Endothelial cell (in vitro differentiated cells): ENCODE results near the gene BAG2. TPM values are rescaled to one million over a fixed set of nuclear protein-coding genes. Genes with fewer than 3 reads are reported as not detected.

Source experiments
- DNase-seq: peaks from one replicate; pipeline ENCODE4 v3.0.0; 2021; ENCODE audit warnings: low spot score
- H3K27ac Mint-ChIP-seq: one replicate; pipeline ENCODE4 v1.8.0; 2021; ENCODE audit warnings: mixed read lengths, inconsistent platforms; ENCODE audit not compliant: unreplicated experiment
- H3K27me3 Mint-ChIP-seq: one replicate; pipeline ENCODE4 v1.8.0; 2021; ENCODE audit warnings: mild to moderate bottlenecking, moderate library complexity, mixed read lengths, inconsistent platforms; ENCODE audit not compliant: unreplicated experiment
- H3K36me3 Mint-ChIP-seq: one replicate; pipeline ENCODE4 v1.8.0; 2021; ENCODE audit warnings: mild to moderate bottlenecking, low read depth, mixed read lengths, inconsistent platforms; ENCODE audit not compliant: unreplicated experiment
- H3K4me1 Mint-ChIP-seq: one replicate; pipeline ENCODE4 v1.8.0; 2021; ENCODE audit warnings: mild to moderate bottlenecking, mixed read lengths, inconsistent platforms; ENCODE audit not compliant: unreplicated experiment
- H3K4me3 Mint-ChIP-seq: one replicate; pipeline ENCODE4 v1.8.0; 2021; ENCODE audit warnings: mild to moderate bottlenecking, mixed read lengths, inconsistent platforms; ENCODE audit not compliant: unreplicated experiment
- H3K9me3 Mint-ChIP-seq: one replicate; pipeline ENCODE4 v1.8.0; 2021; ENCODE audit warnings: mixed read lengths, inconsistent platforms; ENCODE audit not compliant: unreplicated experiment
- total RNA-seq: library from RNA; stranded (reverse); fragmentation: NEBNext Ultra II Directional; extraction: Animal tissue kit (Norgen Biotek cat#: 25700); gene quantifications from one replicate; pipeline ENCODE4 v1.2.1, GENCODE V29; 2021; ENCODE audit not compliant: unreplicated experiment
- TF ChIP-seq, protein P1 (sequence below): fragments of 200-600 bp; sonication (generic); IDR thresholded peaks from one replicate; pipeline ENCODE4 v1.5.0; 2021; ENCODE audit warnings: antibody characterized with exemption; ENCODE audit not compliant: unreplicated experiment

BAG2 gene
- total RNA-seq, 1 donor from 2014 or later = 1.3 TPM

GRCh38 chr6:57180596-57180995 is 8.5 kb downstream of the BAG2 start:
- TF ChIP-seq, protein P1, sequence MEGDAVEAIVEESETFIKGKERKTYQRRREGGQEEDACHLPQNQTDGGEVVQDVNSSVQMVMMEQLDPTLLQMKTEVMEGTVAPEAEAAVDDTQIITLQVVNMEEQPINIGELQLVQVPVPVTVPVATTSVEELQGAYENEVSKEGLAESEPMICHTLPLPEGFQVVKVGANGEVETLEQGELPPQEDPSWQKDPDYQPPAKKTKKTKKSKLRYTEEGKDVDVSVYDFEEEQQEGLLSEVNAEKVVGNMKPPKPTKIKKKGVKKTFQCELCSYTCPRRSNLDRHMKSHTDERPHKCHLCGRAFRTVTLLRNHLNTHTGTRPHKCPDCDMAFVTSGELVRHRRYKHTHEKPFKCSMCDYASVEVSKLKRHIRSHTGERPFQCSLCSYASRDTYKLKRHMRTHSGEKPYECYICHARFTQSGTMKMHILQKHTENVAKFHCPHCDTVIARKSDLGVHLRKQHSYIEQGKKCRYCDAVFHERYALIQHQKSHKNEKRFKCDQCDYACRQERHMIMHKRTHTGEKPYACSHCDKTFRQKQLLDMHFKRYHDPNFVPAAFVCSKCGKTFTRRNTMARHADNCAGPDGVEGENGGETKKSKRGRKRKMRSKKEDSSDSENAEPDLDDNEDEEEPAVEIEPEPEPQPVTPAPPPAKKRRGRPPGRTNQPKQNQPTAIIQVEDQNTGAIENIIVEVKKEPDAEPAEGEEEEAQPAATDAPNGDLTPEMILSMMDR = no peak
- no peak for DNase-seq
- Mint-ChIP-seq H3K4me3 (no peak overlapping the region), H3K36me3 (peaks cover 8% of the 10 kb centered on the region), H3K9me3 (no peaks in the 10 kb centered on the region), H3K27me3 (peaks cover 2% of the 10 kb centered on the region), H3K27ac (no peak overlapping the region), H3K4me1 (no peaks in the 10 kb centered on the region)

DNA sequence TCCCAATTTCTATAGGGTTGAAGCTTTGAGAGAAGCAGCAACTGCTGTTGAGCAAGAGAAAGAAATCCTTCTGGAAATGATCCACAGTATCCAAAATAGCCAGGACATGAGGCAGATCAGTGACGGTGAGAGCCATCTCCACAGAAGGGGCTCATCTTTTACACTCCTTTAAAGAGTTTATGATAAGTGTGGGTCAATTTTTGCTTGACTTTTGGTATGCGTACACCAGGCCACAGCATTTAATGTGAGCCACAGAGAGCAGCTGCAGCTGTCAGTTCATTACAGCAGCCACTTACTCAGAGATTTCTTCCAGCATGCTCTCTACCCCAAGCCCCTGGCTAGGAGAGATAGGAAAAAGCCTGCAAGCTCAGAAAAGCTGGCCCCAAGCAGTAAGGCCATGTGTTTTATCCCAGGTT is 9.9 kb downstream of the BAG2 start:
- Mint-ChIP-seq H3K4me3 (no peak overlapping the region), H3K9me3 (no peaks in the 10 kb centered on the region), H3K4me1 (no peaks in the 10 kb centered on the region), H3K27ac (no peak overlapping the region), H3K36me3 (peaks cover 8% of the 10 kb centered on the region), H3K27me3 (no peaks in the 10 kb centered on the region)
- no peak for DNase-seq
- TF ChIP-seq, protein P1 = no peak

DNA sequence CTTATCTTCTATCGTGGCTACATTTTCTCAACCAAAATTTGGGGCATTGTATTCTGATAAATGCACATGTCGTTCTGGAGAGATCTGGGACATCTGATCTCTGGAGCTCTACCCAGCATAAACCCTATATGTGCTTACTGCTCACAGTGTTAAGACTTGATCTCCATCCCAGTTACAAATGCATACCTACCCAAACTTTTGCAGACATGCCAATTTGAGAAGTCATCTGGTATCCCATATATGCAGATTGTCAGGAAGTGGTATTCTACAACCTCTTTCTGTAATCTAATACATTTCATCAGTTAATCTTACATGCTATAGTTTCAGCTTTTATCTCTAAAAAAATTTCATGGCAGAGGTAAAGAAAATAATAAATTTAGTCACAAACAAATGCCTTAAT is 11.2 kb downstream of the BAG2 start:
- Mint-ChIP-seq H3K4me1 (no peaks in the 10 kb centered on the region), H3K4me3 (no peak overlapping the region), H3K36me3 (peaks cover 8% of the 10 kb centered on the region), H3K9me3 (no peaks in the 10 kb centered on the region), H3K27ac (no peak overlapping the region), H3K27me3 (no peaks in the 10 kb centered on the region)
- DNase-seq = no peak
- TF ChIP-seq, protein P1 = no peak

DNA sequence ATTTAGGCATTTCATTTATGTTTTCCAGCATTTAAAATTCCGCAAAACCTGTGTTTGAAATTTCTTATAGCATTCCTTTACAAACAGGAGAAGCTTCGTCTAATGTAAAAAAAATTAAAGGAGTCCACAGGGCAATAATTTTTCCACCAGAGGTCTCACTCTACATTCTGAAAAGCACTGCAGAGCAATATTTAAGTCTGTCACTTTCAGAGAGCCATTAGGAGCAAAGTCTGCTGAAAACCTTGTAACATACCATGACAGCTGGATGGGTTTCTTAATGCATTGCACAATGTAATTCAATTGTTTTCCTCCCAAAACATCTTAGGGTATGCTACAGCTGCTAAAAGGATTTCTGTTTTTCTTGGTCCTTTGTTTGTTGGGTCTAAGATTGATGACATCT is 18.0 kb downstream of the BAG2 start:
- Mint-ChIP-seq H3K27ac (no peak overlapping the region), H3K9me3 (no peaks in the 10 kb centered on the region), H3K27me3 (no peaks in the 10 kb centered on the region), H3K36me3 (no peaks in the 10 kb centered on the region), H3K4me1 (no peaks in the 10 kb centered on the region), H3K4me3 (no peak overlapping the region)
- DNase-seq = no peak
- TF ChIP-seq, protein P1 = no peak

DNA sequence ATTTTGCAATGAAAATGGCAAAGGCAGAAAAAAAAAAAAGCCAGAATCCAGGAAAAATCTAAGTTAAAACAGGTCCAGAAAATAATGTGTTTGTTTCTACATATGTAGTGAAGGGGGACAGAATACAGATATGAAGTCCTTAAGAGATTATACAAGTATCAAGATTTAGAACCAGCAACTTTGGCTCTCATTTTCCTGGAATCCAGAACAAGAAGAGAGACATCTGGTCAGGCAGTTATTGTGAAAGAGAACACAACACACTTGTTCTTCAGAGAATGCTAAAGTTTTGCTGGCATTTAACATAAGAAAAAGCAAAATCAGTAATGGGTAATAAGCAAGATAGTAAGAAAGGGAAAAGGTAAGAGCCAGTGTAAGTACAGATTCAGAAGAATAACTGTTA is 21.1 kb downstream of the BAG2 start:
- Mint-ChIP-seq H3K9me3 (no peaks in the 10 kb centered on the region), H3K4me1 (no peaks in the 10 kb centered on the region), H3K36me3 (no peaks in the 10 kb centered on the region), H3K27ac (no peak overlapping the region), H3K27me3 (no peaks in the 10 kb centered on the region), H3K4me3 (no peak overlapping the region)
- TF ChIP-seq, protein P1 = no peak
- DNase-seq = no peak
